BLaER1 treated with 17β-estradiol and CSF1 and Interleukin-3, amounts not matched to agents 10 nM and 100 nM (cell line): ENCODE results near the gene GPC3.

Experiments
- H3K27ac ChIP-seq, 11 experiments: shearing (Covaris generic); formaldehyde crosslinking; 2 replicates each; pipeline ENCODE4 v1.8.1; 2022
- H3K27me3 ChIP-seq, 11 experiments: shearing (Covaris generic); formaldehyde crosslinking; 2 replicates each; pipeline ENCODE4 v1.8.1; 2022
- H3K36me3 ChIP-seq, 11 experiments: shearing (Covaris generic); formaldehyde crosslinking; 2 replicates each; pipeline ENCODE4 v1.8.1; 2022
- H3K4me1 ChIP-seq, 10 experiments: shearing (Covaris generic); formaldehyde crosslinking; 2 replicates each; pipeline ENCODE4 v1.8.1; 2022
- H3K4me2 ChIP-seq, 11 experiments: shearing (Covaris generic); formaldehyde crosslinking; 2 replicates each; pipeline ENCODE4 v1.8.1; 2022
- H3K4me3 ChIP-seq, 10 experiments: shearing (Covaris generic); formaldehyde crosslinking; 2 replicates each; pipeline ENCODE4 v1.8.1; 2022
- H3K9ac ChIP-seq, 11 experiments: shearing (Covaris generic); formaldehyde crosslinking; 2 replicates each; pipeline ENCODE4 v1.8.1; 2022
- H3K9me3 ChIP-seq, 11 experiments: shearing (Covaris generic); formaldehyde crosslinking; replicated peaks in 1 of 11; 2 replicates each; pipeline ENCODE4 v1.8.1; 2022
- H4K20me1 ChIP-seq, 11 experiments: shearing (Covaris generic); formaldehyde crosslinking; 2 replicates each; pipeline ENCODE4 v1.8.1; 2022
- Cebpa-rat ChIP-seq, 11 experiments: shearing (Covaris generic); IDR thresholded peaks; 2 replicates each; pipeline ENCODE4 v1.8.1; 2022

Gene GPC3

GRCh38 chrX:133490955-133491354 is 494.4 kb downstream of the GPC3 start:
- Histone ChIP-seq H3K4me1 (no peaks in the 10 kb centered on the region), H3K4me3 (no peak overlapping the region)
- no peak for TF ChIP-seq Cebpa-rat (IDR thresholded peaks at IDR 0.05)

More at GRCh38 chrX:133490955-133491354, 494.4 kb downstream of the GPC3 start:
- Histone ChIP-seq H3K27me3 (peaks cover 51 to 89% (median 79%) of the 10 kb centered on the region in 11 experiments), H3K9me3 (no peaks in the 10 kb centered on the region), H4K20me1 (no peaks in the 10 kb centered on the region; a peak in 1 of 22 replicates), H3K27ac (no peak overlapping the region), H3K9ac (no peak overlapping the region), H3K4me2 (no peak overlapping the region), H3K36me3 (no peaks in the 10 kb centered on the region)
